ENCODE measurements around the gene STPG2.
"Not testable (repeated sequence)": the region's sequence is repeated elsewhere in the genome, so short reads cannot be mapped to it uniquely, and the experiment has no call there.

The STPG2 gene

DNA sequence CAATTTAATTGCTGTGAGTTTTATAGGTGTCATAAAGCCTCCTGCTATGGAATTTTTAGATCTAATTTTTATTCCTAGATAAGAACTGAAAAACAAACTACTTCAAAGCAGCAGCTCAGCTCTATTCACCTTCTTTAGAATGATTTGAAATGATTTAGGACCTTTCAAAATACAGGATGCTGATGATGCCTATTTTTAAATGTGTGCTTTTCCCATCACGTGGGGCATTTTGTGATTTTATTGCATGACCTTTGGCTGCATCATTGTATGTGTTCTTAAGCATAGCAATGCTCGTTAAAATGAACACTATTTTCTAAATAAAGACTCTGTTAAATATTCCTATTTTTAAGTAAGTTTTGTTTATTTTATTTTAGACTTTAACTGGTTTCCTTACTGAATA lies 537.3 kb downstream of the STPG2 start:
- no peak for DNase-seq

DNA sequence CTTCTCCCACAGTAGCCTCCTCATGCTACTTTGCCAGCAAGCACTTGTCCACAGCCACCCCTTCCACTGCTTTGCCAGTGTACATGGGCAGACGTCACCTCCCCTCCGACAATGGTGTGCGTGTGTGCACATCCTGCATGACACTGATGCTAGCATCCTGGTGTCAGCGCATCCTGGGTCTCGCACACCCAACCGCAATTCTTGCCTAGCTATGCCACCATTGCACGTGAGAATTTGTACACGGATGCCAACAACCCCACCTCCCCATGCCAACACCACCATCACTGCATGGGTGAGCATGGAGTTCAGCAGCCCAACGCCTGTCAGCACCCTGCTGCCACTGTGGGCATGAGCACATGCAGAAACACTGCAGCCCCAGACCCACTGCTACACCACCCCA lies 550.0 kb downstream of the STPG2 start:
- DNase-seq, result no peak

DNA sequence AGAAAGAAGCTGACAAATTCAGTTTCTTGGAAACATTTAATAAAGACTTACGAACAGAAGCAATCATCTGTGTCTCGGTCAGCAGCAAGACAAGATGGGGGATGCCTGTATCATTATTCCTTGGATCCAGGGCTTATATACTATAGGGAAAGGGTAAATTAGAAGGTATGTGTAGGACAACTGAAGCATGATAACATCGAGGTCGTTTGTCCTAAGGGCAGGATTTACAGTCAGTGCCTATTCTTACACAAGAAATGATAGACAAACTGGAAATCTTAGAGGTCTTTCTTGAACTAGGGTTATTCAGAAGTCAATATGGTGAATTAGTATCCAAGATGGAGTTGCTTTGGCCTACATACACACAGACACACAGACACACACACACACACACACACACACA lies 553.0 kb downstream of the STPG2 start:
- no peak for DNase-seq

DNA sequence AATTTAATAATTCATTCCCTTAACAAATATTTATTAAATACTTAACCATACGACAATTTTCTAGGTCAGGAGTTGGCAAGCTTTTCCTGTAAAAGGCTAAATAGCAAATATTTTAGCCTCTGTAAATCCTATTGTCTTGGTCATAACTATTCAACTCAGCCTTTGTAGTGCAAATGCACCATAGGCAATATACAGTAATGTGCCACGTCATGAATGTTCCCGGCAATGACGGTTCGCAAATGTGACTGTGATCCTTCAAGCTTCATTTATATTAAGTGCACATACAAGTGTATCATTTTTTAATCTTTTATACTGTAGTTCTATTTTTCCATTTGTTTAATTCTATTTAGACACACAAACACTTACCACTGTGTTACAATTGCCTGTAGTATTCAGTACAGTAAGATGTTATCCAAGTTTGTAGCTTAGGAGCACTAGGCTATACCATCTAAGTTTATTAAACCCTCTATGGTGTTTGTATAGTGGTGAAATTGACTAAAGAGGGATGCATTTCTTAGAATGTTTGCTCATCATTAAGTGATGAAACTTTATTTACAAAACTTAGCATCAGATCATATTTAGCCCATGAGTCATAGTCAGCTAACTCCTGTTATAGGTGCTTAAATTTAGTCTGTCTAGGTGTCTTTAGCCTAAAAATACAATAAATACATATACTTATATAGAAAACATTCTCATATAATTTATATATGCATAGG lies 553.6 kb downstream of the STPG2 start:
- no peak for DNase-seq

DNA sequence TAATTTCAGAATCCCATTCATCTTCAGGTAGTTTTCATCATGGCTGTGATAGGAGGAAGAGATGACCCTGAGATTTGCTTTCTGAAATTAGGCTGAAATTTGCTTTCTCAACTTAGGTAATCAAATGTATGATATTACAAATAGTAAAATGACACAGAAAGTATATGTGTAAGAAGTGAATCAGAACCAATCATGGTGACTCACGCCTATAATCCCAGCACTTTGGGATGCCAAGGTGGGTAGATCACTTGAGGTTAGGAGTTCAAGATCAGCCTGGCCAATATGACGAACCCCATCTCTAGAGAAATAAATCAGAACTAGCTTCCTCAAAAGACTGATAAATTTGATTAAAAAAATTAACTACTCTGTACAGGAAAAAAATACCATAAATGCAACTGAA lies 555.4 kb downstream of the STPG2 start:
- no peak for DNase-seq

DNA sequence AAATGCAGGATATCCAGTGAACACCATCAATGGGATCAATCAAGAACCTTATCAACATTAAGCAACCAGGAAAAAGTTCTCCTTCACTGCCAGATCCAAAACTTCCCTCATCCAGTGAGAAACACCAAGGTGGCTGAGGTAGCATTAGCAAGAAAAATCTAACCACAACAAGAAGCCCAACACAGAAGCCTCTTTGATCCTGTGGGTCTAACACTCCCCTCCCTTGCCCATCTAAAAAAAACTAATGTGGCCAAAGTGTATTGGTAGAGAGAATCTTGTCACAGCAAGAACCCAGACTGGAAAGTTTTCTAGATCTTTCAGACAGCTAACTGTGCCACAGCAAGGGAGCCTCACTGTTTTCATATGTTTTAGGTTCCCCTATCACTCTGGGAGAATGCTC lies 558.0 kb downstream of the STPG2 start:
- no peak for DNase-seq

DNA sequence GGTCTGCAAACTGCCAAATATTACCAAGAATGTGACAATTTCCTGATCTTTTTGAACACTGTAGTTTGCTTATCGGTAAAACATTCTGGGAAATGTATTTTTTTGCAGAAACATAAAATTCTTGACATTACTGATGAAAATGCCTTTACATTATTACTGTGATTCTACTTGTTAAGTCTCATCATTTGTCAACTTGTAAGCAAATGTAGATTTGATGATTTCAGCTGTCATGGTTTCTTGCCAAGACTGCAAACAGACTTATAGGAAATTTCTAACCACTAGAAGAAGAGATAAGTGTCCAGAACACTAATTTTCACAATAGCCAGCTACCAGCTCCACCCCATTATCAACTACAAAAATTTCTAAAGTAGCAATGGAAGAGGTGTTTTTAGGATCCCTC lies 560.4 kb downstream of the STPG2 start:
- DNase-seq, result no peak

DNA sequence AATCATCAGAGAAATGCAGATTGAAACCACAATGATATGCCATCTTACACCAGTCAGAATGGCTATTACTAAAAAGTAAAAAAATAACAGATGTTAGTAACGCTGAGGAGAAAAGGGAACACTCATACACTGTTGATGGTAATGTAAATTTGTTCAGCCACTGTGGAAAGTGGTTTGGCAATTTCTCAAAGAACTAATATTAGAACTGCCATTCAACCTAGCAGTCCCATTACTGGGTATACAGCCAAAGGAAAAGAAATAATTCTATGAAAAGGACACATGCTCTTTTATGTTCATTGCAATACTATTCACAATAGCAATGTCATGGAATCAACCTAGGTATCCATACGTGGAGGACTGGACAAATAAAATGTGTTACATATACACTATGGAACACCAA lies 566.3 kb downstream of the STPG2 start:
- DNase-seq, result no peak

DNA sequence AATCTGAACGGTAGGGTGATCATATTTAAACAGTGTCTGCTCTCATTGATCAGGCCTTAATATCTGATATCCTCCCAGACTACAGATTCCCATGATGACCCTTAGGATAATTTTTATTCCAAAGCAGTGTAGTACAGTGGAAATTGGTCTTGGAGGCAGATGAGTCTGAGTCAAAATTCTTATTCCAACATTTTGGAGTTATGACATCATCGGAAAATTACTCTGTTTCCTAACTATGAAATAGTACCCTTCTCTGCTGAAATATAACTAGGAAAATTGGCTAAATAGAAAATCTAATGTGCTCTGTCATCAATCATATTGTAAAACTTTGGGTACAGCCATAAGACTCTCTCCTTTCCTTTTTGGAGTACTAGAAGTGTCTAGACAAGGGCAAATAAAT lies 583.3 kb downstream of the STPG2 start:
- no peak for DNase-seq

DNA sequence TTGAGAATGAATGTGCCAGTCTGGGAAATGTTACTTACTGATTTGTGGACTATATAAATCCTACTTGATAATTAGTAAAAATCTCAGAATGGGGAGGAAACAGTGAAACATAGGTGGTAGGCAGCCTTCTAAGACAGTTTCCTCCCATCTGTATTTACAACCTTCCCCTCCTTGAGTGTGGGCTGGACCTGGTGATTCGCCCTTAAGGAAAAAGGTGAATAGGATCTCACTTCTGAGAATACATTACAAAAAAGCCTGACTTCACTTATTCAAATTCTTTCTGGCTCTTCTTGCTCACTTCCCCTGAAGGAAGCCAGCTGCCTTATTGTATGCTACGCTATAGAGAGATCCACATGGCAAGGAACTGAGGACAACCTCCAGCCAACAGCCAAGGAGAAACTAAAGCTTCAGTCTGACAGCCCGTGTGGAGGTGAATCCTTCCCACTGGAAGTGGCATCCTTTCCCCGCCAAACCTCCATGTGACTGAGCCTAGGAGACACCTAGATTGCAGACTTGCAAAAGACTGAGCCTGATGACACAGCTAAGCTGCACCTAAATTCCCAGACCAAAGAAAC lies 585.0 kb downstream of the STPG2 start:
- DNase-seq, result no peak

DNA sequence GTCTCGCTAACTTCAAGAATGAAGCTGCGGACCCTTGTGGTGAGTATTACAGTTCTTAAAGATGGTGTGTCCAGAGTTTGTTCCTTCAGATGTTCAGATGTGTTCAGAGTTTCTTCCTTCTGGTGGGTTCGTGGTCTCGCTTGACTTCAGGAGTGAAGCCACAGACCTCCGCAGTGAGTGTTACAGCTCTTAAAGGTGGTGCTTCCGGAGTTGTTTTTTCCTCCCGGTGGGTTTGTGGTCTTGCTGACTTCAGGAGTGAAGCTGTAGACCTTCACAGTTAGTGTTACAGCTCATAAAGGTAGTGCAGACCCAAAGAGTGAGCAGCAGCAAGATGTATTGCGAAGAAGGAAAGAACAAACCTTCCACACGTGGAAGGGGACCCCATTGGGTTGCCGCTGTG lies 592.6 kb downstream of the STPG2 start:
- not testable (repeated sequence) for DNase-seq

DNA sequence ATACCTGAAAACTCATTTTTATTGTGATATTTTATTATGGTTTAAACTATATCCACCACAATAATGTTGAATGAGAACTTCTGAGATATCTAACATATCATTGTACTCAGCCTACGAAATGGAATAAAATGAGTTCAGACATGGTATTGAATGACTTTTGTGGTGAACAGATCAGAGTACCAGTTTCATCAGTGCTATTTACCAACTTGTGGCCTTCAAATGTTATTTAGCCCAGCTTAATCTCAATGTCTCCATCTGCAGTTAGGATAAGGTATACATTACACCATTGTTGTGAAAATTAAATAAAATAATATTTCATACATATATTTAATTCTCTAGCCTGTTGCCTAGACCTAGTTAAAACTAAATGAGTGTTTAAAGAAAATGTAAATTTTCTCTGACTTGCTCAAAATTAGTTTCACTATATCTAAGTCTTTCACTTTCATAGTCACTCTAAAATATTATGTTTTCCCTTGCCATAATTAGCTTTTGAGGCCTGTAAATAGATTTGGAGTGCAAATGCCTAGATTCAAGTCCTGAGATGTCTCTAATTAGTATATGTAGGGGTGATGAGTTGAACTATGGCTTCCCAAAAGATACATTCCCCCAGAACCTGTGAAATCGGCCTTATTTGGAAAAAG lies 594.2 kb downstream of the STPG2 start:
- DNase-seq, result no peak

DNA sequence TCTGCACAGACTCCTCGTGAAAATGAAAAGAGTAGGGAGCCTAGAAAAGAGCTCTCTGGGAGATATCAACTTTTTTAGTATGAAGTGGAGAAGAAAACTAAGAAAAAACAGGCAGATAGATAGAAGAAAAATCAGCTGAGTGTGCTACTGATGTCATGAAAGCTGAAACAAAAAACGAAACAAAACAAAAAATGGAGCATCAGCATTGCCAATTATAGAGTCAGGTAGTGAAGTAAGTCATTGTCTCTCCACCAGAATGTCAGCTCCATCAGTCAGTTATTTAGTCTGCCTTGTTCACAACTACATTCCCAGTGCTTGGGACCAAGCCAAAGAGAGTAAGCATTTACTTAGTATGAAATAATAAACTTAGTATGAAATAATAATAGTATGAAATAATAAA lies 595.1 kb downstream of the STPG2 start:
- DNase-seq, result no peak

DNA sequence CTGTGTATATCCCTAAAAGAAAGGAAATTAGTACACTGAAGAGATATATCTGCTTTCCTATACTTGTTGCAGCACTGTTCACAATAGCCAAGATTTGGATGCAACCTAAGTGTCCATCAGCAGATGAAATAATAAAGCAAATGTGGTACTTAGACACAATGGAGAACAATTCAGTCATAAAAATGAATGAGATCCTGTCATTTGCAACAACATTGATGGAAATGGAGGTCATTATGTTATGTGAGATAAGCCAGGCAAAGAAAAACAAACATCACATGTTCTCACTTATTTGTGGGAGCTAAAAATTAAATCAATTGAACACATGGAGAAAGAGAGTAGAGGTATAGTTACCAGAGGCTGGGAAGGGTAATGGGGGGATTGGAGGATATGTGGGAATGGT lies 611.9 kb downstream of the STPG2 start:
- DNase-seq, result no peak

DNA sequence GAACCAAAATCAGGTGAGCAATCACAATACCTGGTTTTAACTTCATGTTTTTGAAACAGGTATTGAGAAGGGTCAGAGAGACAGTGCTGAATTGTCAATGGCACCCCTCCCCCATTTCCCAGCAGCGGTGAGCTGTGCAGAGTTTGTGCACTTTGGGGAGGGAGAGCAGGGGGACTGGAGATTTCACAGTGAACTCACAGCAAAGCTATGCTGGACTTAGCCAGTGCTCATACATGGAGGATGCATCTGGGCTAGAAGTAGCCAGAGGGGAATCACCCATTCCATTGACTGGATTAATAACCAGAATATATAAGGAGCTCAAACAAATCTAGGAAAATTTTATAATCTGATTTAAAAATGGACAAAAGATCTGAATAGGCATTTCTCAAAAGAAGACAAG lies 612.6 kb downstream of the STPG2 start:
- no peak for DNase-seq

DNA sequence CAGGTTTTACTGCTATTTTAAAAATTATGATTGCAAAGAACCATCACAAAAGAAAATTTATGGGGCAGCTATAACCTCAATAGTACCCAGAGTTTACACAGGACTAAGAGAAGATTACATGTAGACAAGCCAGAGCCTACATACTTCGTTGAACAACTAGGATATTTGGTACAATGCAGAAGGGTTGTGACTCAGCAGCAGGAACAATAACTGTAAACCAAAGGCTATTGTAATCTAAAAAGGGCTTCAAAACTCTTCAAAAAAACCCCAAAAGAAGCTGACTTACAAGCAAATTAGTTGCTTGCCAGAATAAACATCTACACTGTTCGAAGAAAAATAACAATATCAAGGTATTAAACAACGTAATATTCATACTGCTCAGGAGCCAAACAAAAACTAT lies 618.0 kb downstream of the STPG2 start:
- DNase-seq, result no peak

DNA sequence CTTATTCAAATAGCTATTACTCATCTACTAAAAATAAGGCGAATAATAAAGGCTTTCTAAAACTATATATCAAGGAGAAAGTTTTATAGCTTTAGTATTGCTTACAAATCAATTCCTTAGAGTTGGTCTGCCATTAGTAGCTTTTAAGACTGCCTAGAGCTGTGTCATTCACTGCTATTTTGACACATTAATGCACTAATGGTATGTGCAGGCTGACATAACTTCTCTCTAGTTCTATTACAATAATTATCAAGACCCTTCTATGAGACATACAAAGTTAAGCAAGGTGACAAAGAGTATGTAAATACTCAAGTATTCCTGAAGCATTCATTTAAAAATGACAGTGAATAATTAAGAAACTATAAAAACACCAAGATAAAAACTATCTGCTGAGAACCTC lies 625.3 kb downstream of the STPG2 start:
- DNase-seq, result no peak

DNA sequence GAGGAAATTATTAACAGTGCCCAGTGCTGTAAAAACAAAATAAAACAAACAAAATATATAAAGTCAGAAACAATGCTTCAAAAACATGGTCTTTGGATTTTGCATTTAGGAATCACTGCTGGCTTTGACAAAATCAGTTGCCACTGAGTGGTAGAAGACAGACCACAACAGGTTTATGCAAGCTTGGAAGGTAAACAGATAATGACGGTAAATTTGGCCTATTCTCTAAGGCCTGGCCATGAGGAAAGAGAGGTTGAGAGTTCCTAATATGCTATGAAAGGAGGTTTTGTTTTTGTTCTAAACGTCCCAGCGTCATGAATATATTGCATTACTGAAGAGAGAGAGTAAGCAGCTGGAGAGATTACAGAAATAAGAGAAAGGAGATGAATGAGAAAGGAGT lies 629.4 kb downstream of the STPG2 start:
- DNase-seq, result no peak
